Erythroblast (primary cell): ENCODE data around the gene TJAP1.

Experiments used
- GATA1 ChIP-seq: IDR thresholded peaks from 2 replicates; pipeline ENCODE4 v1.6.1; 2011; ENCODE audit warnings: low read depth, mild to moderate bottlenecking, control low read depth, low read length, moderate library complexity
- POLR2A ChIP-seq: IDR thresholded peaks from 2 replicates; pipeline ENCODE4 v1.6.1; 2011; ENCODE audit warnings: mild to moderate bottlenecking, low read length

GRCh38 chr6:43468240-43468639 is 9.1 kb upstream of the TJAP1 start:
- no peak for TF ChIP-seq POLR2A
- no peak for TF ChIP-seq GATA1
